Panc1 (cell line): ENCODE results near the gene COPB1.

Experiments used
- CTCF ChIP-seq: fragments of 450-650 bp; IDR thresholded peaks from 2 replicates; pipeline ENCODE4 v1.5.1; 2017; ENCODE audit warnings: mild to moderate bottlenecking
- POLR2AphosphoS5 ChIP-seq: IDR thresholded peaks from 2 replicates; pipeline ENCODE4 v1.6.1; 2012; ENCODE audit warnings: mild to moderate bottlenecking, low read depth, low read length, moderate library complexity
- SIN3A ChIP-seq: IDR thresholded peaks from 2 replicates; pipeline ENCODE4 v1.6.1; 2012; ENCODE audit warnings: low read depth, mild to moderate bottlenecking, low read length, moderate library complexity, borderline replicate concordance; ENCODE audit not compliant: insufficient read depth

- no peak for TF ChIP-seq CTCF
- TF ChIP-seq POLR2AphosphoS5, result no peak
- TF ChIP-seq SIN3A, result no peak
Measured at GRCh38 chr11:14542324-14542723, 42.7 kb upstream of the COPB1 start.
